ENCODE results near the gene AK4.

Gene AK4

DNA sequence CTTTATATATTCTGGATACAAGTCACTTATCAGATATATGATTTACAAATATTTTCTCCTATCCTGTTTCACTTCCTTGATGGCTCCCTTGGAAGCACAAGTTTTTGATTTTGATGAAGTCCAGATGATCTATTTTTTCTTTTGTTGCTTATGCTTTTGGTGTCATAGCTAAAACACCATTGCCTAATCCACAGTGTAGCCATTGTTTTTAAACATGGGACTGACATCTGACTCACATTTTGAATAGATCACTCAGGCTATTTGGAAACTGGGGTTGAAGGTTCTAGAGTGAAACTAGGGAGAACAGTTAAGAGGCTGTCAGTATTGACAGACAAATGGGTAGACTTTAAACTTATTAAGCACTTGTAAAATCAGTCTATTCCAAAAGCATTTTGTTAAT, 16.6 kb downstream of the AK4 start:
- DNase-seq (ENCODE audit: low read depth), result no peak
- TF ChIP-seq, protein P1, sequence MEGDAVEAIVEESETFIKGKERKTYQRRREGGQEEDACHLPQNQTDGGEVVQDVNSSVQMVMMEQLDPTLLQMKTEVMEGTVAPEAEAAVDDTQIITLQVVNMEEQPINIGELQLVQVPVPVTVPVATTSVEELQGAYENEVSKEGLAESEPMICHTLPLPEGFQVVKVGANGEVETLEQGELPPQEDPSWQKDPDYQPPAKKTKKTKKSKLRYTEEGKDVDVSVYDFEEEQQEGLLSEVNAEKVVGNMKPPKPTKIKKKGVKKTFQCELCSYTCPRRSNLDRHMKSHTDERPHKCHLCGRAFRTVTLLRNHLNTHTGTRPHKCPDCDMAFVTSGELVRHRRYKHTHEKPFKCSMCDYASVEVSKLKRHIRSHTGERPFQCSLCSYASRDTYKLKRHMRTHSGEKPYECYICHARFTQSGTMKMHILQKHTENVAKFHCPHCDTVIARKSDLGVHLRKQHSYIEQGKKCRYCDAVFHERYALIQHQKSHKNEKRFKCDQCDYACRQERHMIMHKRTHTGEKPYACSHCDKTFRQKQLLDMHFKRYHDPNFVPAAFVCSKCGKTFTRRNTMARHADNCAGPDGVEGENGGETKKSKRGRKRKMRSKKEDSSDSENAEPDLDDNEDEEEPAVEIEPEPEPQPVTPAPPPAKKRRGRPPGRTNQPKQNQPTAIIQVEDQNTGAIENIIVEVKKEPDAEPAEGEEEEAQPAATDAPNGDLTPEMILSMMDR (conservative IDR thresholded peaks at IDR 0.05; ENCODE audit: low read depth, low read length), result no peak
- no peak overlapping the region for H3K4me3 ChIP-seq (ENCODE audit: low read depth, low read length)

DNA sequence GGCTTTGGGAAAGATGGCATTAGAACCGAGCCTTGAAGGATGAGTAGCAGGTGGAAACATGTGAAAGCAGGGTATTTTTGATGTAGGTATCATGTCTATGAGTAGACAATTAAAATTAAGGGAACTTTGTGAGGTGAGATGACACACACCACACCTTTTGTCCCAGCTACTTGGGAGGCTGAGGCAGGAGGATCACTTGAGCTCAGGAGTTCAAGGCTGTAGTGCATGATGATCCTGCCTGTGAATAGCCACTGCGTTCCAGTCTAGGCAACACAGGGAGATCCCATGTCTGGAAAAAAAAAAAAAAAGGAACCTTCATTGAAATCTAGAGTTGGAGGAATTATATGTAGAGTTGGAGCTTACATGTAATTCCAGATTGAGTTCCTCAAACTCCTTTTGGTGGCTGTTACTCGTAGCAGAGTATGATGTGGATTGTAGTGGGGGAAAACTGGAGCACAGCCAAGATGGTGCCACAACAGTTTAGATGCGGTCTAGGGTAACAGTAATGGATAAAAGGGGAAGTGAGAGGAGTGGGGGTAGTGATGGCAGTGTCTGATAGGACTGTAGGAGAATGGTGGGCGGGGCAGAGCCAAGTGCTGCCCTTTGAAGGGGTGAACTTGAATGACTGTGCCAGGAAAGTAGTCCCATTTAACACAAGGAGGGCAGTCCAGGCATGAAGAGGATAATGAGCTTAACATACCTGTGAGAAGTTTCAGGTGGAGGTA, 17.4 kb downstream of the AK4 start:
- TF ChIP-seq, protein P1 (conservative IDR thresholded peaks at IDR 0.05; ENCODE audit: low read depth, low read length), result no peak
- H3K4me3 ChIP-seq (ENCODE audit: low read depth, low read length), result no peak overlapping the region

DNA sequence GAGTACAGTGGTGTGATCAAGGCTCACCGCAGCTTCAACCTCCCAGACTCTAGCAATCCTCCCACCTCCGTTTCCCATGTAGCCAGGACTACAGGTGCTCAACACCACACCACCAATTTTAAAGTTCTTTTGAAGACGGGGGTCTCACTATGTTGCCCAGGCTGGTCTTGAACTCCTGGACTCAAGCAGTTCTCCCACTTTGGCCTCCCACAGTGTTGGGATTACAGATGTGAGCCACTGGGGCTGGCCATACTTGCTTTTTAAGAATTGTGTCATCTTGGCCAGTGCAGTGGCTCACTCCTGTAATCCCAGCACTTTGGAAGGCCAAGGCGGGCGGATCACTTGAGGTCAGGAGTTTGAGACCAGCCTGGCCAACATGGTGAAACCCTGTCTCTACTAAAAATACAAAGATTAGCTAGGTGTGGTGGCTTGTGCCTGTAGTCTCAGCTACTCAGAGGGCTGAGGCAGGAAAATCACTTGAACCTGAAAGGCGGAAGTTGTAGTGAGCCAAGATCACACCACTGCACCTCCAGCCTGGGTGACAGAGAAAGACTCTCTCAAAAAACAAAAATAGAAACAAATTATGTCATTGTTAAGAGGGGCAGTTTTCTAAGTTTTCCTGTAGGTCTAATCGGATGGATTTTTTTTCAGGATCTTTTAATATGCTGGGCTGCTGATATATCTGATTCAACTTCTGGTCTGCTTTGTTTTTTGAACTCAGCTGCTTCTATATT, 18.7 kb downstream of the AK4 start:
- H3K4me3 ChIP-seq (ENCODE audit: low read depth, low read length), result no peak overlapping the region
- TF ChIP-seq, protein P1 (conservative IDR thresholded peaks at IDR 0.05; ENCODE audit: low read depth, low read length), result no peak

More for the DNA sequence above, 17.4 kb downstream of the AK4 start:
- no peak for DNase-seq (ENCODE audit: low read depth)

DNA sequence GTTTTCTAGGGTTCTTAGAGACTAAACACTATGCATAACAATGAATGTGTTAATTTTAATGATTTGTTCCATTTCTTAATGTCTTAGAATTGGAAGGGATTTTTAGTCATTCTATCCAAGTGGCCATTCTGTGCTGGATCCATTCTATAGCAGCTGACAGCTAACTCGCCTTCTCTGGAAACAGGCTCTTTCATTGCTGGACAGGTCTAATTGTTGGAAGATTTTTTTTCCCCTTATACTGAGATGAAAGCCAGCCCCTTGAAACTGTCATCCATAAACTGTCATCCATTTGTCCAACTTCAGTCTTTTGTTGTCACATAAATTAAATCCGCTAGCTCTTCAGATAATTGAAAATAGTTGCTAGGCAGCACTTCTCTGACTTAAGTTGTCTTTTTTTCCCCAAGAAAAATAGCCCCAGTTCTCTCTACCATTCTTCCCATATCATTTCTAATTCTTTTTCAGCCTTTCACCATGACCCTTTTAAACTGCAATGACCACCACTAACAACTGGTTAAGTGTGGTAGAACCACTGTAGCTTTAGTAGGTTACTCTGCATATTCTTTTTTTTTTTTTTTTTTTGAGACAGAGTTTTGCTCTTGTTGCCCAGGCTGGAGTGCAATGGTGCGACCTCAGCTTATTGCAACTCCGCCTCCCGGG, 19.7 kb downstream of the AK4 start:
- no peak for DNase-seq (ENCODE audit: low read depth)
- TF ChIP-seq, protein P1 (conservative IDR thresholded peaks at IDR 0.05; ENCODE audit: low read depth, low read length), result no peak
- no peak overlapping the region for H3K4me3 ChIP-seq (ENCODE audit: low read depth, low read length)

More for the DNA sequence above, 18.7 kb downstream of the AK4 start:
- no peak for DNase-seq (ENCODE audit: low read depth)

DNA sequence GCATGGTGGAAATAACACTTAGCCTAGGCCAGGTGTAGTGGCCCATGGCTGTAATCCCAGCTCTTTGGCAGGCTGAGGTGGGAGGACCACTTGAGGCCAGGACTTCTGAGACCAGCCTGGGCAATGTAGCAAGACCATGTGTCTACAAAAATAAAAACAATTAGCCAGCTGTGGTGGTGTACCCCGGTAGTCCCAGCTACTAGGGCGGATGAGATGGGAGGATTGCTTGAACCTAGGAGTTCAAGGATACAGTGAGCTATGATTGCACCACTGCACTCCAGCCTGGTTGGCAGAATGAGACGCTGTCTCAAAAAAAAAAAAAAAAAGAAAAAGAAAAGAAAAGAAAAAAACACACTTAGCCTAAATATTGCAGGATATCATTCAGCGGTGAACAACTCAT, 20.9 kb downstream of the AK4 start:
- no peak for DNase-seq (ENCODE audit: low read depth)
- H3K4me3 ChIP-seq (ENCODE audit: low read depth, low read length), result no peak overlapping the region
- TF ChIP-seq, protein P1 (conservative IDR thresholded peaks at IDR 0.05; ENCODE audit: low read depth, low read length), result no peak

DNA sequence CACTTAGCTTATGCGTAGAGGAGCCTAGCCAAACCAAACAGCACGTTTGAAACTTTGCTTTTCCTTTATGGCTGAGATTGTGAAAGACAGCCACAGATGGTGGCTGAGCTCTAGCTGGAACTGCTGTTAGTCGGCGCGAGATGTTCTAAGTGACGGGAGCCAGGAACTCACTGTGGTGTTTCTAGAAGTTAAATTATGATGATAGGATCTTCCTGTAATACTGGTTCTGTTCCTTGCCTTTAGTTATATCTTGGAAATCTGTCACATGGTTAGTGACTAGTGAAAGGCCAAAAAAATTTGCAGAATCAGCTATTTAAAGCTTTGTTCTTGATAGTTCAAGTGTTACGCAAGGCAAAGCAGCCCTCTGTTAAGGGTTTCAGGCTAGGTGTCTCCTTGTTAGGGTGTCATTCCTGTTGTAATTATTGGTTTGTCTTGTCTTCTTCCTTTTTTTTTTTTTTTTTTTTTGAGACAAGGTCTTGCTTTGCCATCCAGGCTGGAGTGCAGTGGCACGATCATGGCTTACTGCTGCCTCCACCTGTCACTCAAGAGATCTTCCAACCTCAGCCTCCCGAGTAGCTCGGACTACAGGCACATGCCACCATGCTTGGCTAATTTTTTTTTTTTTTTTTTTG, 22.6 kb downstream of the AK4 start:
- peak; percentile 88 for DNase-seq (ENCODE audit: low read depth)
- H3K4me3 ChIP-seq (ENCODE audit: low read depth, low read length), result no peak overlapping the region
- TF ChIP-seq, protein P1 (conservative IDR thresholded peaks at IDR 0.05; ENCODE audit: low read depth, low read length), result no peak

Data from choroid plexus epithelial cell (primary cell).